Natural killer cell treated with Interleukin-12 subunit alpha and Interleukin-12 subunit beta and Interleukin-15 and Interleukin-18, amount 100 ng/mL, for 72 hours (primary cell): ENCODE data around the gene FAM43B. TPM values are rescaled to one million over a fixed set of nuclear protein-coding genes. Genes with fewer than 3 reads are reported as not detected.
A peak's percentile ranks its signal among the peaks of the same experiment; 100 is the strongest.

Experiments used
- ATAC-seq, 2 donors: fragments of 150-1000 bp; cut with Tn5 transposase in 1 of 2; sonication (Bioruptor Pico), chemical (Tn5 transposase) in 1 of 2; 2 replicates each; pipeline ENCODE4 v1.10.0; 2021
- DNase-seq: peaks from one replicate; pipeline ENCODE4 v3.0.0; 2022; ENCODE audit warnings: low spot score
- H3K27ac Mint-ChIP-seq, 2 donors: 1 replicate in 1 of 2; 2 replicates in 1 of 2; pipeline ENCODE4 v1.8.0; 2022; ENCODE audit warnings: mixed read lengths in 2 of 2, mild to moderate bottlenecking in 1 of 2, moderate library complexity in 1 of 2
- H3K27me3 Mint-ChIP-seq, 2 donors: 1 replicate in 1 of 2; 2 replicates in 1 of 2; pipeline ENCODE4 v1.8.0; 2022; ENCODE audit warnings: mixed read lengths in 2 of 2
- H3K36me3 Mint-ChIP-seq: one replicate; pipeline ENCODE4 v1.8.0; 2022; ENCODE audit warnings: mixed read lengths
- H3K4me1 Mint-ChIP-seq, 2 donors: 1 replicate in 1 of 2; 2 replicates in 1 of 2; pipeline ENCODE4 v1.8.0; 2022; ENCODE audit warnings: low read depth in 2 of 2, mixed read lengths in 2 of 2, mild to moderate bottlenecking in 1 of 2
- H3K4me3 Mint-ChIP-seq: one replicate; pipeline ENCODE4 v1.8.0; 2022; ENCODE audit warnings: mixed read lengths
- H3K9me3 Mint-ChIP-seq: 2 replicates; pipeline ENCODE4 v1.8.0; 2022; ENCODE audit warnings: mixed read lengths
- total RNA-seq, 2 donors: library from RNA; stranded (reverse); gene quantifications; one replicate each; pipeline ENCODE4 v1.2.3, GENCODE V29; 2022

Gene FAM43B
- total RNA-seq, 2 donors from 2014 or later, result not detected

DNA sequence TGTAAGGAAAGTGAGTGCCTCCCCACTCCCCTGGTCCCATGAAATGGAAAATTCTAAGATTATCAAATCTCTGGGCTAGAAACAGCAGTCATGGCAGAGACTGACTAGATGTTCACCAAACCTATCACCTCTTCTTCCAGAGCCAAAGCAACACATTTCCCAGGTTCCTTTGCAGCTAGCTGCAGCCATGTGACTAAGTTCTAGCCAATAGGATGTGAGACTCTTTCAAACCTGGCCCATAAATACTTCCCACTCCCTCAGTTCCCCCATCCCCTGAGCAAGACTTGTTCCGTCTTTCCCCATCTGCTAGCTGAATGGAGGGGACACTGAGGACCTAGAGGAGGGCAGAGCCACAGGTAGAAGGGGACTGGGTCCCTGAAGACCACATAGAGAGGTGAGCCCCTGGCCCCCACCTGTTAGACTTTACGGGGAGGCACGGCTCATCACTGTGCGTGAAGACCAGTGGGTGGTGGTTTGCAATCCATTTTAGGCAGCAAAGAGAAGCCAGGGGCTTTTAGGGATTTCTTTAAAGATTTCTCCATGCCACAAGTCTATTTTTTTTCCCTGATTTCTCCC, 17.2 kb downstream of the FAM43B start:
- Mint-ChIP-seq H3K36me3 (no peaks in the 10 kb centered on the region), H3K4me1 (no peaks in the 10 kb centered on the region), H3K9me3 (no peaks in the 10 kb centered on the region), H3K27ac (no peak overlapping the region), H3K27me3 (peaks cover 23 to 36% of the 10 kb centered on the region in 2 donors), H3K4me3 (no peak overlapping the region)
- ATAC-seq, result no peak
- no peak for DNase-seq

DNA sequence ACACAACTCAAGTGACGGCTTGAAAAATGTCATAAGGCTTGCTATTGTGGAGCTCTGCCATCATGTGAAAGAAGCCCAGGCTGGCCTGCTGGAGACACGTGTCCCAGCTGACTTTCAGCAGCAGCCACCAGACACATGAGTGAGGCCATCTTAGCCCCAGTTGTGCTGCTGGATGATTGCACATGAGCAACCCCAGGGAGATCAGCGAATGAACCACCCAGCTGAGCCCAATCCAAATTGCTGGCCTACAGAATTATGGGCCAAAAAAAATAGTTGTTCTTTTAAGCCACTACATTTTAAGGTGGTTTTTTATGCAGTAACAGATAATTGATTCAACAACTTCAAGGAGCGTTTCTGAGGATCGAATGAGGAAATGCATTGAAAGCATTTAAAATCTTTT, 19.1 kb downstream of the FAM43B start:
- DNase-seq (no peak), ATAC-seq (no peak)
- no peak overlapping the region for H3K4me3 Mint-ChIP-seq
- H3K36me3 Mint-ChIP-seq, result no peaks in the 10 kb centered on the region
- H3K9me3 Mint-ChIP-seq, result no peaks in the 10 kb centered on the region
- H3K27me3 Mint-ChIP-seq, result peaks cover 25 to 32% of the 10 kb centered on the region in 2 donors
- H3K4me1 Mint-ChIP-seq, result no peaks in the 10 kb centered on the region
- no peak overlapping the region for H3K27ac Mint-ChIP-seq

DNA sequence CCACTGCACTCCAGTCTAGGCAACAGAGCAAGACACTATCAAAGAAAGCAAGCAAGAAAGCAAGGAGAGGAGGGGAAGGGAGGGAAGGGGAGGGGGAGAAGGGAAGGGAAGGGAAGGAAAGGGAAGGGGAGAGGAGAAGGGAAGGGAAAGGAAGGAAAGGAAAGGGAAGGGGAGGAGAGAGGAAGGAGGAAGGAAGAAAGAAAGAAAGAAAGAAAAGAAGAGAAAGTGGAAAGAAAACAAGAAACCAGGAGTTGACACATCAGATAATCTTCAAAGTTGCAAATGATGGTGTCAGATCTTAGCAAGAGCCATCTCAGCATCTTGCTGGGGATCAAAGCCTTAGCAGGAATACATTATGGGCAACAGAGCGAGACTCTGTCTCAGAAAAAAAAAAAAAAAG, 21.6 kb downstream of the FAM43B start:
- ATAC-seq (no peak), DNase-seq (no peak)
- Mint-ChIP-seq H3K4me3 (no peak overlapping the region), H3K27ac (no peak overlapping the region), H3K4me1 (no peaks in the 10 kb centered on the region), H3K27me3 (peaks cover 22 to 31% of the 10 kb centered on the region in 2 donors), H3K9me3 (no peaks in the 10 kb centered on the region), H3K36me3 (no peaks in the 10 kb centered on the region)

DNA sequence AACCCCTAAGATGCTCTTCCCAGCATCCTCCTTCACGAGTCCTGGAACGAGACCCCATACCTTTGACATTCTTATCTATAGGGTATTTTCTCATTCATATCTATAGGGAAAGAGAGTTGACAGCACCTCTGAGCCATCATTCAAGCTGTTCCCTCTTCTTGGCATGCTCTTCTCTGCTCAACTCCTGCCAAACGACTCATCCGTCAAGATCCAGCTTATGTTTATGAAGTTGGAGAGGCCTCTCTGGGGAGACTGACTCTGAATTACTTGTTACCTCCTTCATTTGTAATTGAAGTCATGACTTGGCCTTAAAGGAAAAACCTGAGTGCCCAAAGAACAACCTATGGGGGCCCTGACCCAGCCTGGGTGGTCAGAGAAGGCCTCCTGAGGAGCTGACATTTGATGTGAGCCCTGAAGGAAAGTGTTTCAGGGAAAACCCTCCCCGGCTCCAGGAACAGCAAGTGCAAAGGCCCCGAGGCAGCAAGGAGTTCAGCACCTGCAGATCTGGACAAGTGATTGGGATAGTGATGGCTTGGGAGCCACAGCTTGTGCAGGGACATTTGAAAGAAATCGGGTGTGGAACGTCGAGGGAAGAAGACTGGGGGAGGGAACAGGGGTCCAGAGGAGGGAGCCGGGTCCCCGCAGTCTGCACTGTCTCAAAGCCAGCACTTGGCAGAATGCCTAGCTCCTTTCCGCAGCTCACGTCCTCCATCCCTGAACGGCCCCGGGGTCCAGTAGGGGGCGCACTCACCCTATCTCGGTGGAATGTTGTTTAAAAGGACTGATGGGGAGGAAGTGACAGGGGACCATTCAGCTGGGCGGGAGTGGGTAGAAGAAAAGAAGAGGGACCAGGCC, 22.5 kb downstream of the FAM43B start:
- no peak overlapping the region for H3K4me3 Mint-ChIP-seq
- ATAC-seq (peak; percentile 74 to 75), DNase-seq (peak; percentile 72)
- no peaks in the 10 kb centered on the region for H3K9me3 Mint-ChIP-seq
- H3K36me3 Mint-ChIP-seq, result no peaks in the 10 kb centered on the region
- peaks cover 19 to 22% of the 10 kb centered on the region in 2 donors for H3K27me3 Mint-ChIP-seq
- H3K4me1 Mint-ChIP-seq, result no peaks in the 10 kb centered on the region
- no peak overlapping the region for H3K27ac Mint-ChIP-seq

DNA sequence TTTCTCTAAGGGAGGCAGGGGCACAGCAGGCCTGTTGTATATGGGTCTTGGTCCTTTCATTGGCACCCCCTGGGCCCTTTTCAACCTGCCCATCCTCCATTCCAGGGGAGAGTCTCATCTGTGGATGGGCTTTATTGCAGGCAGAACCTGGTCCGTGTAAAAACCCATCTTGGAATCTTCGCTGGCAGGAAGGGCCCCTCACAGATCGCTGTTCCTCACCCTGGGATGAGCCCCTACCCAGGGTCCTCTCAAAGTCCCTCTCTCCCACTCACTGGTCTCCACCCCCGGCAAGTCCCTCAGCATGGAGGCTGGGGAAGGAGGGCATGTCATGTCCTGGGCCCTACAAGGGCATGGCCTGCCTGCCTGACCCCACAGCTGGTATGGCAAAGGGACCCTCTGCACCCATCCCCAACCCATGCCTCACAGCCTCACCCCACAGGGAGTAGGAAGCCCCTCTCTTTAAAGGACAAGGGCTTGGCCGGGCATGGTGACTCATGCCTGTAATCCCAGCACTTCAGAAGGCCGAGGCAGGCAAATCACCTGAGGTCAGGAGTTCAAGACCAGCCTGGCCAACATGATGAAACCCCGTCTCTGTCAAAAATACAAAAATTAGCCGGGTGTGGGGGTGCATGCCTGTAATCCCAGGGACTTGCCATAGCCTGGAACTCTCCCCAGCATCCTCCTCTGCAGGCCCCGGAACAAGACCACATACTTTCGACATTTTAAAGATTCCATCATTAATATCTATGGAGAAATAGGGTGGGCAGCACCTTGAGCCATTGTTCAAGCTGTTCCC, 23.4 kb downstream of the FAM43B start:
- no peak overlapping the region for H3K27ac Mint-ChIP-seq
- no peaks in the 10 kb centered on the region for H3K36me3 Mint-ChIP-seq
- H3K4me3 Mint-ChIP-seq, result no peak overlapping the region
- H3K27me3 Mint-ChIP-seq, result peaks cover 18 to 20% of the 10 kb centered on the region in 2 donors
- no peaks in the 10 kb centered on the region for H3K9me3 Mint-ChIP-seq
- H3K4me1 Mint-ChIP-seq, result no peaks in the 10 kb centered on the region
- peak in 1 of 2 donors; percentile 20 for ATAC-seq
- no peak for DNase-seq

DNA sequence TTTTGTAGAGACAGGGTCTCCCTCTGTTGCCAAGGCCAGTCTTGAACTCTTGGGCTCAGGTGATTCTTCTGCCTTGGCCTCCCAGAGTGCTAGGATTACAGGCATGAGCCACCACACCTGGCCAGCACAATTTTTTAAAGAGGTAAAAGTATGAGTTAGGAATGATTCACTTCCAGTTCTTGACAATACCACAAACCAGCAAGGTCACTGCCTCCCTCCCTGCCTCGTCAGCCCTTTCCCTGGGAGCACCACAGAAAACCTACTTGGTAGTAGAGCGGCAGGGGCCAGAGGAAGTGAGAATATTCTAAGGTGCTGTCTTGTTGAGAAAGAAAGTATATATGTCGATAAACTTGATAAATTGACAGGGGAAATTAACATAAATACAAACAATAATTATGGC, 25.7 kb downstream of the FAM43B start:
- ATAC-seq, result no peak
- H3K36me3 Mint-ChIP-seq, result no peaks in the 10 kb centered on the region
- H3K27me3 Mint-ChIP-seq, result peaks cover 11% of the 10 kb centered on the region in 2 donors
- H3K4me1 Mint-ChIP-seq, result no peaks in the 10 kb centered on the region
- no peaks in the 10 kb centered on the region for H3K9me3 Mint-ChIP-seq
- no peak overlapping the region for H3K27ac Mint-ChIP-seq
- no peak for DNase-seq
- no peak overlapping the region for H3K4me3 Mint-ChIP-seq

DNA sequence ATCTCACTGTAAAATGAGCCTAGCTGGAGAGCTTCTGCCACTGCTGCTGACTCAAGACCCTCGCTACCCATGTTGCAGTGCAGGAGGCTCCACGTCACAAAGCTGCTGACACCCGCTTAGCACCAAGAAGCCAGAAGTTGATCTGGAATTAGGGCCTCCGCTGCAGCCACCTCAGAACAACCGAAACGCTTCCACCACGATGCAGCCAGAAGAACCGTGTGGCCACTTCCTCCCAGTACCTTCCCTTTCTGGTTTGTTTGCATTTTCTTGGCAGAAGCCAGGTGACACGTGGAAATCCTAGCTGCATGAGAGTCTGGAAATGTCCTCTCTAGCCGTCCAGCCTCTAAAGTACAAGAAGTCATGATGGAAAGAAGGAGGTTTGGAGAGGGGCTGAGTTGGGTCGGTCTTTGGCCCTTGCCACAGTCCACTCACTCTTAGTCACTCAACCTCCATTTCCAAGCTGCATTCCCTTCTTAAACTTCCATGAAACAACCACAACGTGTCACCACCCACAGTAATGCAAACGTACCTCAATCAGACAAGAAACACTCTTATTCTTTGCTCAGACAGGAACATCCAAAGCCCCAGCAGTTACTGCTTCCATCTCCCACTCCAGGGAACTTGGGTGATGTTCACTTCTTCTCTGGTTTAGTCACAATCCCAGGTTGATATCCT, 26.5 kb downstream of the FAM43B start:
- no peak for DNase-seq
- ATAC-seq, result no peak
- Mint-ChIP-seq H3K27me3 (peaks cover 3% of the 10 kb centered on the region in 2 donors), H3K4me1 (no peaks in the 10 kb centered on the region), H3K27ac (no peak overlapping the region), H3K4me3 (no peak overlapping the region), H3K9me3 (no peaks in the 10 kb centered on the region), H3K36me3 (no peaks in the 10 kb centered on the region)

DNA sequence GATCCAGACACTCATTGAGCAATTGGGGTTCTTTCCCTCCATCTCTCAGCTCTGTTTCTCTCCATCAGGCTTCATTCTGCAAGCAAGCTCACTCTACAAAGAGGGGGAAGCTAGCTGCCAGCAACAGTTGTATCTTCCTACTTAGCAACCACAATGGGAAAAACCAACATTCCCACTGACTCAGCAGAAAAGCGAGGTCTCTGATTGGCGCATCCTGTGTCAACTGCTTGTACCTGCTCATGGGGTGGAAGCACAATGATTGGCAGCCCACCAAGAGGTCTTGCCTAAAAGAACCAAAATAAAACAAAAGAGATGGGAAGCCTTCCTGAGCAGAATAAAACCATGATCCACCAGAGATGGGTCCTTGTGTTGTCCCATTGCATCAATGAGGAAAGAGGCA, 32.5 kb downstream of the FAM43B start:
- no peak overlapping the region for H3K27ac Mint-ChIP-seq
- peaks cover 9 to 14% of the 10 kb centered on the region in 2 donors for H3K4me1 Mint-ChIP-seq
- no peaks in the 10 kb centered on the region for H3K9me3 Mint-ChIP-seq
- DNase-seq (no peak), ATAC-seq (no peak)
- H3K27me3 Mint-ChIP-seq, result peaks cover 20 to 33% of the 10 kb centered on the region in 2 donors
- no peak overlapping the region for H3K4me3 Mint-ChIP-seq
- no peaks in the 10 kb centered on the region for H3K36me3 Mint-ChIP-seq

DNA sequence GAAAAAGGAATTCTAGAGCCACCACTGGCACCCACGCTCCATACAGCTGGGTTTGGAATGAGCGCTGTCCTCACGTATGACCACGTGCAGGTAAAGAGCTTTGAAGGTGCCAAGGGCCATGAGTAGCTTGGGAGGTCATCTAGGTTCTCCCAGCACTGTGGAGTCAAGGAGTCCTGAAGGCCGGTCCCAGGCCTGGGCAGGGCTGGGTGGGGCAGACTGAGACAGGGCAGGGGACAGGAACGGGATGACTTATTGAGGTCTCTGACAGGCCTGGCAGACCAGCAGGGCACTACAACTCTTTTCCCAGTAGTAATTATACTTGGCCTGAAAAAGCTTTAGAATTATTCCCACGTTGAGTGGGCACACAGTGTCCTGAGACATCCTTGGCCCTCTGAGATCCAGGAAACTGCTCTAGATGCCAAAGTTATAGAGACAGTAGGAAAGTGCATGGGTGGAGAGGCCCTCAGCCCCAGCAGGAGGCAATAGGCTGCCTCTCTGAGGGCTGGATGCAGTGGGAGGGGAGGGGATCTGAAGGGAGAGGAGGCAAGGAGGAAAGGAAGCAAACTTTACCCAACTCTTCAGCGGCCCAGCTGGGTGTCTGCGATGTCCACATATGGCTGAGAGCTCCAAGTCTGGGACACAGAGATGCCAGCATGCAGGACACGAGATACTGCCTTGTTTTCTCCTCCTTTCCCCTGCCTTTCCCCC, 34.7 kb downstream of the FAM43B start:
- Mint-ChIP-seq H3K27me3 (peaks cover 32 to 50% of the 10 kb centered on the region in 2 donors), H3K4me1 (peaks cover 14 to 23% of the 10 kb centered on the region in 2 donors), H3K9me3 (no peaks in the 10 kb centered on the region), H3K27ac (no peak overlapping the region), H3K4me3 (no peak overlapping the region), H3K36me3 (no peaks in the 10 kb centered on the region)
- no peak for ATAC-seq
- DNase-seq, result no peak

DNA sequence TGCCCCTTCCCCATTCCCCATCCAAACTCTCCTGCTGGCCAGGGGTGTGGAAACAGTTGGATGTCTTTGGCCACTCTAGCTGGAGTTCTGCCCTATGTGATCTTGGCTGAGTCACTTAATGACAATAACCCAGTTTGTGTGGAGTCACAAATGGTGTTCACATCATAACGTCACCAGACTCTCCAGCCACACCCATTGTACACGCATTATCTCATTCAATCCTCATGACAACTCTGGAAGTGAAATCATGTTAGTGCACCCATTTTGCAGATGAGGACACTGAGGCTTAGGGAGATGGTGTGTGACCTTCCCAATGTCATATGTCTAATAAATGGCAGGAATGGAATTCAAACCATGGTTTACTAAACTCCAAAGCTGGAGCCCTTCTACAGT, 35.3 kb downstream of the FAM43B start:
- Mint-ChIP-seq H3K27ac (no peak overlapping the region), H3K27me3 (peaks cover 38 to 56% of the 10 kb centered on the region in 2 donors), H3K4me3 (no peak overlapping the region), H3K9me3 (no peaks in the 10 kb centered on the region), H3K36me3 (no peaks in the 10 kb centered on the region), H3K4me1 (peaks cover 14 to 23% of the 10 kb centered on the region in 2 donors)
- ATAC-seq (no peak), DNase-seq (no peak)

DNA sequence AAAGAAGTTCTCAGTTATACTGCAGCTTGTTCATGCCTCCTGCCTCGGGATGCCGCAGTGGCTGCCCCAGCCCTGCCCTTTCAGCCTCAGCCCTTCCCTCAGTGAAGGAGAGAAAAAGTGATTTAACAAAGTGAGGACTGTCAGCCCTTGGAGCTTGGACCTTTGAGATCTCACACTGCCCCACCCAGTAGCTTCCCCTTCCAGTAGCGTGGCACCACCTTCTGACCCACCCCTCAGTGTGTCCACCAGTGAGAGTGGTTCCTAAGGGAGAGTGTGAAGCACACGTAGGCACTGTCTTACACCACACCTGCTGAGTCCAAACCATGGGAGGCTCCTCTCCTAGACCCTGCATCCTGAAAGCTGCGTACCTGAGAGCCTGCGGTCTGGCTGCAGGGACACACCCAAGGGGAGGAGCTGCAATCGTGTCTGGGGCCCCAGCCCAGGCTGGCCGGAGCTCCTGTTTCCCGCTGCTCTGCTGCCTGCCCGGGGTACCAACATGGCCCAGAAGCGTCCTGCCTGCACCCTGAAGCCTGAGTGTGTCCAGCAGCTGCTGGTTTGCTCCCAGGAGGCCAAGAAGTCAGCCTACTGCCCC, 36.4 kb downstream of the FAM43B start, which contains the start of gene CDA:
Gene CDA, plus strand, starts transcription at position 464 of the 592 bp plus-strand sequence. Its CDS starts 33 bp downstream, at position 497.
- ATAC-seq (peak in 1 of 2 donors; percentile 33), DNase-seq (no peak)
- H3K36me3 Mint-ChIP-seq, result no peaks in the 10 kb centered on the region
- H3K27ac Mint-ChIP-seq, result no peak within 1 kb of the TSS
- peaks cover 14 to 23% of the 10 kb centered on the region in 2 donors for H3K4me1 Mint-ChIP-seq
- peak within 1 kb of the TSS; percentile 13 for H3K4me3 Mint-ChIP-seq
- peaks cover 39 to 60% of the 10 kb centered on the region in 2 donors for H3K27me3 Mint-ChIP-seq
- H3K9me3 Mint-ChIP-seq, result no peaks in the 10 kb centered on the region

DNA sequence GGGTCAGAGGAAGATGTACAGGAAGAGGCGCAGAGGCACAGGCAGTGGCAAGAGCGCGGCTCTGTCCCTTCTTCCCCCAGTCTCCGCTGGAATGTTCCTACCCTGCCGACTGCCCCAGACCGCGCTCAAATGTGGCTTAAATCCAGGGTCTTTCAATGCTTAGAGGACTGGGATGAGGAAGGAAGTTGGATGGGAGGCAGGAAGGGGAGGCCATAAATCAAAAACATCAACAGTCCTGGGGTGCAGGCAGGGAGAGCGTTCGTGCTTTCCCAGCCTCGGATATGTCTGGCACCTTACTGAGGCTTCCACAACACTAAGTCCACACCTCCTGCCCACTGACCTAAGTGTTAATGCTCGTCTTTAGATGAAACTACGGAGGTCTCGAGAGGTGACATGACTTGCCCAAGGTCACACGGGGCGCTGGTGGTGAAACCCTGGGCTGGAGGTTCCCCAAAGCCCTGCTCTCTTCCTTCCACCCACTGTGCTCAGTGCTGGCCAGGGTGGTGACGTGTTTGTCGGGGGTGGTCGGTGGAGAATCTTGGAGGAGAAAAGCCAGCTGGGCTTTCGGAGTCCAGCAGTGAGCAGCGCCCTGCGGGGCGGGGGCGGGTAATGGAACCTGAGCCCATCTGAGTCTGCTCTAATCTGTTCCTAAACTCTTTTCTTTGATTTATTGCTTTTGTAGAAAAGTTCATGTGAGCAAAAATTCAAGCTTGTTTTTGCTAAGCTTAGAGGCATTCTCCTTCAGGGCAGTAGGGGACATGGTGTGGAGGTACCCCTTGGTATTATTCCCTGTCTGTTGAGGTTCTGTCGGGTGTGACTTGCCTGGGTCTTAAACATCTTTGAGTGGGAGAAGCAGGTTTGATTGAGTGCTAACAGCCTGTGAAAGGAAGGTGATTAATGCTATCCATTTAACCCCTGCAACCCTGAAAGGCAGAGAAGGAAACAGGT, 37.2 kb downstream of the FAM43B start:
- no peak overlapping the region for H3K27ac Mint-ChIP-seq
- H3K4me1 Mint-ChIP-seq, result peaks cover 14 to 23% of the 10 kb centered on the region in 2 donors
- no peaks in the 10 kb centered on the region for H3K9me3 Mint-ChIP-seq
- H3K27me3 Mint-ChIP-seq, result peaks cover 40 to 61% of the 10 kb centered on the region in 2 donors
- no peaks in the 10 kb centered on the region for H3K36me3 Mint-ChIP-seq
- H3K4me3 Mint-ChIP-seq, result peak overlapping the region; percentile 13
- ATAC-seq (peak; percentile 77 to 86), DNase-seq (no peak)
